ENCODE measurements around the gene EFHC1. TPM values are rescaled to one million over a fixed set of nuclear protein-coding genes. Genes with fewer than 3 reads are reported as not detected.
A peak's percentile ranks its signal among the peaks of the same experiment; 100 is the strongest.

EFHC1 gene
- polyA plus RNA-seq, 4 donors = 10.4 to 23.8 (median 19.7) TPM

DNA sequence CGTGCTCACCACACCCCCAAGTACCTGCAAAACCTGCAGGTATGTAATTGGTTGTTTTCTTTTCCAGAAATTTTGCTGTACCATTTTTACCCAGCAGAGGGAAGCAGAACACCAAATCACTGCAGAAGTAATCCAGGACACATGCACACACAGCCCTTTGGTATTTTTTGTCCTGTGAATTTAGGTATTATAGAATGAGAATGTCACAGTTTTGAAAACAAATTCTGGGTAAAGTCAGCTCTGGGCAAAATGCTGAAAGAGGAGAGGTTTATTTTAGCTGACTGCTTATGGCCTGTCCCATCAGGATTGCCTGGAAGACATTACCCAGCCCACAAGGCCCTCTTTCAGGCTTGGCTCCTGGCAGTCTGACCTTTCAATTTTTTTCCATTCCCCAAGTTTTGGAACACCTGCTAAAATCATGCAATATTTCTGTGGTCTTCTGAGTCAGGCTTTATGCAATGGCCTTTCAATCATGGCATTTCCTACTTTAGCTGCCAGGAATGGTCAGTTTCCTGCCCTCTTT lies 3.5 kb upstream of the EFHC1 start:
- peak; percentile 83 to 88 for DNase-seq
- no peak for FAIRE-seq
- 0 to 4% (median 0%) methylated on average over 1 of the region's 1 CpG for WGBS, 3 donors

DNA sequence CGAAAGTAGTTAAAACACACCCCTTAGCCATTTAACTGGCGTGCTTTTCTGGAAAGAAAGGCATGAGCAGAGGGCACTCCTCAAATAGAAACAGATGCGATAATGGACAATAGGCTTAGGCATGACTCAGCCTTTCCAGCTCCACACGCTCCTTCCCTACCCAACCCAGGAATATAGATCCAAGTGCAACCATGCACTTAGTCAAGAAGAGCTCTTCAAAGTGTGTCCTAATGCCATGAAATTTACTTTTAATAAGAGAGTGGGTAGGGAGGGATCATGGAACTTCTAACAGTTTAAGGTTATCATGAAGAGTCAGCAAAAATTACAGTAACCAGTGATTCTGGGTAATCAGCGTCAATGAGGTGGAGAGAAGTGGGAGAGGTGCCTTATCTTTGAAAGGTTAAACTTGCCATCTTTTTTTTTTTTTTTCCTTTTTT lies 2.4 kb upstream of the EFHC1 start:
- no peak overlapping the region for H3K4me3 ChIP-seq (ENCODE audit: low read depth in 1 of 3, low read length in 3 of 3)
- FAIRE-seq = no peak
- H3K9me3 ChIP-seq (ENCODE audit: control insufficient read depth in 2 of 2, insufficient read depth in 1 of 2, low read depth in 1 of 2, low read length in 1 of 2) = no peaks in the 10 kb centered on the region
- DNase-seq = peak; percentile 65 to 77
- 43 to 69% (median 59%) methylated on average over 5 of the region's 5 CpGs for WGBS, 3 donors
- H3K27me3 ChIP-seq (ENCODE audit: control insufficient read depth in 3 of 3, insufficient read depth in 3 of 3, low read length in 3 of 3) = no peaks in the 10 kb centered on the region
- no peaks in the 10 kb centered on the region for H3K36me3 ChIP-seq (ENCODE audit: control insufficient read depth in 3 of 3, insufficient read depth in 2 of 3, low read depth in 1 of 3, low read length in 3 of 3)
- H3K27ac ChIP-seq (ENCODE audit: low read depth in 1 of 3, low read length in 2 of 3) = peak overlapping the region in 1 of 3 donors; percentile 0
- H3K4me1 ChIP-seq (ENCODE audit: control insufficient read depth in 3 of 3, insufficient read depth in 2 of 3, low read depth in 1 of 3, low read length in 2 of 3) = peaks cover 0 to 17% (median 0%) of the 10 kb centered on the region in 3 donors

More for the DNA sequence above, 3.5 kb upstream of the EFHC1 start:
- H3K27me3 ChIP-seq (ENCODE audit: control insufficient read depth in 3 of 3, insufficient read depth in 3 of 3, low read length in 3 of 3) = no peaks in the 10 kb centered on the region
- peak overlapping the region in 1 of 3 donors; percentile 10 for H3K27ac ChIP-seq (ENCODE audit: low read depth in 1 of 3, low read length in 2 of 3)
- no peak overlapping the region for H3K4me3 ChIP-seq (ENCODE audit: low read depth in 1 of 3, low read length in 3 of 3)
- H3K9me3 ChIP-seq (ENCODE audit: control insufficient read depth in 2 of 2, insufficient read depth in 1 of 2, low read depth in 1 of 2, low read length in 1 of 2) = no peaks in the 10 kb centered on the region
- H3K4me1 ChIP-seq (ENCODE audit: control insufficient read depth in 3 of 3, insufficient read depth in 2 of 3, low read depth in 1 of 3, low read length in 2 of 3) = peaks cover 0 to 17% (median 0%) of the 10 kb centered on the region in 3 donors
- H3K36me3 ChIP-seq (ENCODE audit: control insufficient read depth in 3 of 3, insufficient read depth in 2 of 3, low read depth in 1 of 3, low read length in 3 of 3) = no peaks in the 10 kb centered on the region

DNA sequence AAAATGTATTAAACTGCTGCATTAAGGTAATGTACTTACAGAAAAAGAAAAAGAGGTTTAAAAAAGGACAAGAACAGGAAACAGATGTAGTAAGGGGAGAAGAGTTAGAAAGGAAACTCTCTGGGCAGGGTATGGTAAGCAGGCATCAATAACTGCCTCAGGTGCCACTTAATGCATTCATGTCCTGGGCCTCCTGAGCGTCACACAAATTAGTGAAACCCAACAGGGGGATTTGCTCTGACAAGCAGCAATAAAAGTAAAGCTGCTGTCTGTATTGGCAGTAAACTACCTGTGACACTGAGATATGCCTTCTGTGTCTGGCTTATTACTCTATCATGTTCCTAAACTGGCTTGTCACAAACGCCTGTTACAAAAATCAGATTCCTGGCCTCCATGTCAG lies 1.5 kb upstream of the EFHC1 start:
- Histone ChIP-seq H3K4me3 (ENCODE audit: low read depth in 1 of 3, low read length in 3 of 3) (no peak overlapping the region), H3K27me3 (ENCODE audit: control insufficient read depth in 3 of 3, insufficient read depth in 3 of 3, low read length in 3 of 3) (no peaks in the 10 kb centered on the region), H3K9me3 (ENCODE audit: control insufficient read depth in 2 of 2, insufficient read depth in 1 of 2, low read depth in 1 of 2, low read length in 1 of 2) (no peaks in the 10 kb centered on the region), H3K4me1 (ENCODE audit: control insufficient read depth in 3 of 3, insufficient read depth in 2 of 3, low read depth in 1 of 3, low read length in 2 of 3) (peaks cover 0 to 17% (median 0%) of the 10 kb centered on the region in 3 donors), H3K27ac (ENCODE audit: low read depth in 1 of 3, low read length in 2 of 3) (no peak overlapping the region), H3K36me3 (ENCODE audit: control insufficient read depth in 3 of 3, insufficient read depth in 2 of 3, low read depth in 1 of 3, low read length in 3 of 3) (no peaks in the 10 kb centered on the region)
- WGBS, 3 donors = 76 to 87% (median 81%) methylated on average over 2 of the region's 2 CpGs
- no peak for FAIRE-seq
- no peak for DNase-seq

- H3K4me3 ChIP-seq (ENCODE audit: low read depth in 1 of 3, low read length in 3 of 3) = peak overlapping the region; percentile 67 to 76 (median 73)
- H3K27me3 ChIP-seq (ENCODE audit: control insufficient read depth in 3 of 3, insufficient read depth in 3 of 3, low read length in 3 of 3) = no peaks in the 10 kb centered on the region
- H3K27ac ChIP-seq (ENCODE audit: low read depth in 1 of 3, low read length in 2 of 3) = peak overlapping the region; percentile 60 to 85 (median 78)
- H3K36me3 ChIP-seq (ENCODE audit: control insufficient read depth in 3 of 3, insufficient read depth in 2 of 3, low read depth in 1 of 3, low read length in 3 of 3) = peaks cover 0 to 3% (median 0%) of the 10 kb centered on the region in 3 donors
- FAIRE-seq (no peak), DNase-seq (peak; percentile 42 to 66)
- WGBS, 3 donors = 2 to 8% (median 5%) methylated on average over 21 of the region's 21 CpGs
- peaks cover 0 to 17% (median 0%) of the 10 kb centered on the region in 3 donors for H3K4me1 ChIP-seq (ENCODE audit: control insufficient read depth in 3 of 3, insufficient read depth in 2 of 3, low read depth in 1 of 3, low read length in 2 of 3)
- H3K9me3 ChIP-seq (ENCODE audit: control insufficient read depth in 2 of 2, insufficient read depth in 1 of 2, low read depth in 1 of 2, low read length in 1 of 2) = no peaks in the 10 kb centered on the region
Measured at GRCh38 chr6:52420668-52421358, 671 bp downstream of the EFHC1 start.

DNA sequence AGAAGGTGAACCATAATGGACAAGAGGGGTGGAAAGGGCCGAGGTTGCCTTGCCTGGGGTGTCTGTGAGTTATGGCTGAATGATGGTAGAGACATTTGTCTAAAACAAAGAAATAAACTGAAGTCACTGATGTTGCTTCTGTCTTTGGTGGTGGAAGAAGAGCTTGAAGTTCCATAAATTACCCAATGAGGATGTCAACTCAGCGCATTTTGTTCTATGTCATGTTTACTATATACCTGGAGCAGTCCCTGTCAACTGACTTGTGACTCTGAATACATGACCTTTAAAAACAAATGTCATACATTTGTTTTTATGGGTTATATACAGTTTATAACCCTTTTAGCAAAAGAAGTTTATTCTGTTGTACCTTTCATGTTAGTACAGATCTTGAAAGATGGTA lies 2.0 kb downstream of the EFHC1 start:
- FAIRE-seq (no peak), DNase-seq (no peak)
- H3K4me3 ChIP-seq (ENCODE audit: low read depth in 1 of 3, low read length in 3 of 3) = no peak overlapping the region
- no peak overlapping the region for H3K27ac ChIP-seq (ENCODE audit: low read depth in 1 of 3, low read length in 2 of 3)
- peaks cover 0 to 3% (median 0%) of the 10 kb centered on the region in 3 donors for H3K36me3 ChIP-seq (ENCODE audit: control insufficient read depth in 3 of 3, insufficient read depth in 2 of 3, low read depth in 1 of 3, low read length in 3 of 3)
- H3K4me1 ChIP-seq (ENCODE audit: control insufficient read depth in 3 of 3, insufficient read depth in 2 of 3, low read depth in 1 of 3, low read length in 2 of 3) = peaks cover 0 to 12% (median 0%) of the 10 kb centered on the region in 3 donors
- no peaks in the 10 kb centered on the region for H3K27me3 ChIP-seq (ENCODE audit: control insufficient read depth in 3 of 3, insufficient read depth in 3 of 3, low read length in 3 of 3)
- no peaks in the 10 kb centered on the region for H3K9me3 ChIP-seq (ENCODE audit: control insufficient read depth in 2 of 2, insufficient read depth in 1 of 2, low read depth in 1 of 2, low read length in 1 of 2)
- 92 to 95% (median 95%) methylated on average over 2 of the region's 2 CpGs for WGBS, 3 donors

- peaks cover 0 to 8% (median 0%) of the 10 kb centered on the region in 3 donors for H3K4me1 ChIP-seq (ENCODE audit: control insufficient read depth in 3 of 3, insufficient read depth in 2 of 3, low read depth in 1 of 3, low read length in 2 of 3)
- no peak overlapping the region for H3K27ac ChIP-seq (ENCODE audit: low read depth in 1 of 3, low read length in 2 of 3)
- WGBS, 3 donors = 73 to 80% (median 75%) methylated on average over 3 of the region's 3 CpGs
- DNase-seq = no peak
- no peak overlapping the region for H3K4me3 ChIP-seq (ENCODE audit: low read depth in 1 of 3, low read length in 3 of 3)
- peaks cover 0 to 3% (median 0%) of the 10 kb centered on the region in 3 donors for H3K36me3 ChIP-seq (ENCODE audit: control insufficient read depth in 3 of 3, insufficient read depth in 2 of 3, low read depth in 1 of 3, low read length in 3 of 3)
- no peak for FAIRE-seq
- no peaks in the 10 kb centered on the region for H3K9me3 ChIP-seq (ENCODE audit: control insufficient read depth in 2 of 2, insufficient read depth in 1 of 2, low read depth in 1 of 2, low read length in 1 of 2)
- H3K27me3 ChIP-seq (ENCODE audit: control insufficient read depth in 3 of 3, insufficient read depth in 3 of 3, low read length in 3 of 3) = no peaks in the 10 kb centered on the region
Measured at GRCh38 chr6:52423448-52423847, 3.3 kb downstream of the EFHC1 start.

DNA sequence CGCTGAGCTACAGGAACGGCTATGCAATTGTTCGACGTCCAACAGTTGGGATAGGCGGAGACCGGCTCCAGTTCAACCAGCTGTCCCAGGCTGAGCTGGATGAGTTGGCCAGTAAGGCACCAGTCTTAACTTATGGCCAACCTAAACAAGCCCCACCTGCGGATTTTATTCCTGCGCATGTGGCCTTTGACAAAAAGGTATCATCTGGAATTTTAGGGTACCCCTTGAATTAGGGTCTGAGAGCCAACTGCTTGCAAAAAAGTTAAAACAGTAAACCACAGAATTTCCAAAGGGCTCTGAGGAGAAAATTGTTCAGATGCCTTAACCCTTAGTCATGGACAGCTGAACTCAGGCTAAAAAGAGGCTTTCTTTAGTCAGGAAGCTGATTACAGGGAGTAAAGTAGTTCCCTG lies 3.8 kb downstream of the EFHC1 start:
- peaks cover 0 to 4% (median 0%) of the 10 kb centered on the region in 3 donors for H3K4me1 ChIP-seq (ENCODE audit: control insufficient read depth in 3 of 3, insufficient read depth in 2 of 3, low read depth in 1 of 3, low read length in 2 of 3)
- DNase-seq (no peak), FAIRE-seq (no peak)
- no peak overlapping the region for H3K4me3 ChIP-seq (ENCODE audit: low read depth in 1 of 3, low read length in 3 of 3)
- H3K27me3 ChIP-seq (ENCODE audit: control insufficient read depth in 3 of 3, insufficient read depth in 3 of 3, low read length in 3 of 3) = no peaks in the 10 kb centered on the region
- peak overlapping the region in 1 of 3 donors; percentile 52 for H3K27ac ChIP-seq (ENCODE audit: low read depth in 1 of 3, low read length in 2 of 3)
- no peaks in the 10 kb centered on the region for H3K9me3 ChIP-seq (ENCODE audit: control insufficient read depth in 2 of 2, insufficient read depth in 1 of 2, low read depth in 1 of 2, low read length in 1 of 2)
- peaks cover 0 to 3% (median 0%) of the 10 kb centered on the region in 3 donors for H3K36me3 ChIP-seq (ENCODE audit: control insufficient read depth in 3 of 3, insufficient read depth in 2 of 3, low read depth in 1 of 3, low read length in 3 of 3)
- 81 to 88% (median 87%) methylated on average over 8 of the region's 8 CpGs for WGBS, 3 donors

DNA sequence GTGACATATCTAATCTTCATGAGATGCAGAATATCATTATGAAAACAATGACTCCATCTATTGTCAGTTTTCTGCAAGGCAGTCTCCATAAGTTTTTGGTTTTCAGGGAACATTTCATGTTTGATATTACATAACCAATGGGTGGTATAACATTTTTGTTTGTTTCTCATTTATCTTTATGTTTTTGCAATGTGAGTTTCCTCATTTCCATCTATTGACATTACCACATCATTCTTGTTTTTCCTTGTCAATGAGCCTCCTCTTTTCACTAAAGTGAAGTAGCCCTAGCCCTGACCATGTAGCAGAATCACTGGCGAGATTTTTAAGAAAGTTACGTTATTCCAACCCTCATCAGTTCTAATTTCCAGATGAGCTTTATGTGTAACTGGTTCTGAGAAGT lies 4.4 kb downstream of the EFHC1 start:
- no peak for DNase-seq
- Histone ChIP-seq H3K27ac (ENCODE audit: low read depth in 1 of 3, low read length in 2 of 3) (peak overlapping the region in 1 of 3 donors; percentile 14), H3K4me3 (ENCODE audit: low read depth in 1 of 3, low read length in 3 of 3) (no peak overlapping the region), H3K9me3 (ENCODE audit: control insufficient read depth in 2 of 2, insufficient read depth in 1 of 2, low read depth in 1 of 2, low read length in 1 of 2) (no peaks in the 10 kb centered on the region), H3K36me3 (ENCODE audit: control insufficient read depth in 3 of 3, insufficient read depth in 2 of 3, low read depth in 1 of 3, low read length in 3 of 3) (peaks cover 0 to 3% (median 0%) of the 10 kb centered on the region in 3 donors), H3K4me1 (ENCODE audit: control insufficient read depth in 3 of 3, insufficient read depth in 2 of 3, low read depth in 1 of 3, low read length in 2 of 3) (no peaks in the 10 kb centered on the region), H3K27me3 (ENCODE audit: control insufficient read depth in 3 of 3, insufficient read depth in 3 of 3, low read length in 3 of 3) (no peaks in the 10 kb centered on the region)
- WGBS, 3 donors = 90 to 99% (median 91%) methylated on average over 2 of the region's 2 CpGs
- FAIRE-seq = no peak
